SHP77 (cell line): Measurements from ENCODE around the gene HSD17B4.
"Not testable (repeated sequence)": the region's sequence is repeated elsewhere in the genome, so short reads cannot be mapped to it uniquely, and the experiment has no call there.

Source experiments
- DNase-seq, 2 experiments: peaks; one replicate each; lab custom pipeline; 2025; lab: John Stamatoyannopoulos, UW

Gene HSD17B4

DNA sequence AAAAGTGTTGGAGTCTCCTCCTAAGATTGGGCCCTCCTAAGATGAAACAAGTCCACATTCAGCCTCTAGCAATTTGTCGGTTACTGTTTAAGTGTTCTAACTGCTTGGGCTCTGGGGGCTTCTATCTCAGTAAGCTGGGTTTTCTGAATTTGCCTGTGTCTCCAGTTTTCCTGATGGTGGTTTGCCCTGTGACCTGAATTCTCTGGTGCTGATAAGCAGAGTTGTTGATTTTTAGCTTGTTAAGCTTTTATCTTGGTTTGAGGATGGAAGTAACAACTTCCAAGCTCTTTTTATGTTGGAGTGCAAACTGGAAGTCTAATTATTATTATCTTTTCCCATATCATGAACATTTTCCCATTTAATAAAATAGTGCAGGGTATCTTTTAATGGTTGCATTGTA is 30.9 kb downstream of the HSD17B4 start:
- no peak for DNase-seq

DNA sequence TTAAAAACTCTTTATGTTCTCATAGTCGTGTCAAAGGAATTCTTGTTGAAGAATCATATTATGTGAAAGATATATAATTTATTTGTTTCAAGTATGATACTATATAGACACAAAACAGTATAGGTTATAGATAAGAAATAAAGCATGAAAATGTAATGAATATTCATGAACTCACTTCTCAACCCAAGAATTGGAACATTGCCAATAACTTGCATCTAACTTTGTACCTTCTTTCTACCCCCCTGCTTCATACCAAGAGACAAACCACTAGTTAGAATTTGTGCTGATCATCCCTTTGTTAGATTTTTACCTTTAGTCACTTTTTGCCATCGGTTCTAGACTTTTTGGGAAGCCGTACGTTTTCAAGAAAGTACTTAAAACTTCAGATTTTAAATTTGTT is 32.6 kb downstream of the HSD17B4 start:
- no peak for DNase-seq

DNA sequence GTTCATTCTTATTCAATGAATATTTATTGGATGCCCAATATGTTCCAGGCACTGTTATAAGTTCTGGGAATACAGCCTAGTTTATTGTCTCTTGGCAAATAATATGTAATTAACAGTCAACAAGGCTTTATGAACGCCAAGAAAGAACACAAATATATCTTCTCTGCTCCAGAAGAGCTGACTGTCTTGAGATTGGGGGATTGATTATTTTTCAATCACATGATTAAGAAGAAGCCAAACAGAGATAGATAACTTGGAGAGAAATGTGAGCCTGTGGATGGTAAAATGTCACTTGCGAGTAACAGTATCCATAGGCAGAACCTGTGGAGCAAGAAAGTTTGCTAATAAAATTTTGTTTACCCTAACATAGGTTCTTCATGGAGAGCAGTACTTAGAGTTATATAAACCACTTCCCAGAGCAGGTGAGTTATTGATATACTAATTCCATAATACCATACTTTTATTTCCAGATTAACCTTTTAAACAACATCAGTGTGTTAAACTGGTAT is 49.4 kb downstream of the HSD17B4 start:
- no peak for DNase-seq

DNA sequence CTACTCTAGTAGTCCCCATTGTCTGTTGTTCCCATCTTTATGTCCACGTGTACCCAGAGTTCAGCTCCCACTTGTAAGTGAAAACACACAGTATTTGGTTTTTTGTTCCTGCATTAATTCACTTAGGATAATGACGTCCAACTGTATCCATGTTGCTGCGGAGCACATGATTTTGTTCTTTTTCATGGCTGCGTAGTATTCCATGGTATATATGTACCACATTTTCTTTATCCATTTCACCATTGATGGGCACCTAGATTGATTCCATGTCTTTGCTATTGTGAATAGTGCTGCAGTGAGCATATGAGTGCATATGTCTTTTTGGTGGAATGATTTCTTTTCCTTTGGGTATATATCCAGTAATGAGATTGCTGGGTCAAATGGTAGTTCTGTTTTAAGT is 51.6 kb downstream of the HSD17B4 start:
- not testable (repeated sequence) for DNase-seq

DNA sequence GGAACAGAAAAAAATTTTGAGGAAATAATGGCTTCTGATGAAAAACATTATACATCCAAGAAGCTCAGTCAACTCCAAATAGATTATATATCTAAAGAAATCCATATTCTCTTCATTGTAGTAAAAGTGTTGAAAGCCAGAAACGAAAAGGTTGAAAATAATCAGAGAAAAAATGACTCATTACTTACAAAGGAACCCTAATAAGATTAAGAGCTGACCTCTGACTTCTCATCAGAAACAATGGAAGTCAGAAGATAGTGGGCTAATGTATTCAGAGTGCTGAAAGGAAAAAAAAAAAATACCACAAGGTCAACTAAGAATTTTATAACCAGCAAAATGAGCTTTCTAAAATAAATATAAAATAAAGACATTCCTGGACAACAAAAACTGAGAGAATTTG is 60.0 kb downstream of the HSD17B4 start:
- DNase-seq, result no peak

DNA sequence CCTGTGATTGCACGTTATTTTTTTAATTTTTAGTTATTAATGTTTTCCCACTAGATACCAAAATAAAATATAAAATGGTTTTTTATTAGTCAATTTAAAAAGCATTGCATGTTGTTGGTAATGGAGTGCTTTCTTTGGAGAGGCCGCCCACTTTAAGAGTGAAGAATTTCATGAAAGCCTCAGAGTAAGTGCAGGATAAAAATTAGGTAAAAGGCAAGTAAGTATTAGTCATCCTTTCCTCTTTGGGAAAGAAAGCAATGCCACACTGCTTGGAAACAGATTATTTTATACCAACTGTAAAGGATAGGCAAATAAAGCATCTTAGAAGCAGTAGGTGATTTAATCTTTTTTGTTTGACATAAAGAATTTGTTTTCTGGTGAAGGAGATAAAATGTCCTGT is 62.9 kb downstream of the HSD17B4 start:
- DNase-seq, result no peak

DNA sequence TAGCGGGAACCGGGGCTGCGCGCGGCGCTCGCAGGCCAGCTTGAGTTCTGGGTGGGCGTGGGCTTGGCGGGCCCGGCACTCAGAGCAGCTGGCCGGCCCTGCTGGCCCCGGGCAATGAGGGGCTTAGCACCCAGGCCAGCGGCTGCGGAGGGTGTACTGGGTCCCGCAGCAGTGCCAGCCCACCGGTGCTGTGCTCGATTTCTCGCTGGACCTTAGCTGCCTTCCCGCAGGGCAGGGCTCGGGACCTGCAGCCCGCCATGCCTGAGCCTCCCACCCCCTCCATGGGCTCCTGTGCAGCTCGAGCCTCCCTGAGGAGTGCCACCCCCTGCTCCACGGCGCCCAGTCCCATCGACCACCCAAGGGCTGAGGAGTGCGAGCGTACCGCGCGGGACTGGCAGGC is 64.8 kb downstream of the HSD17B4 start:
- DNase-seq, result not testable (repeated sequence)

DNA sequence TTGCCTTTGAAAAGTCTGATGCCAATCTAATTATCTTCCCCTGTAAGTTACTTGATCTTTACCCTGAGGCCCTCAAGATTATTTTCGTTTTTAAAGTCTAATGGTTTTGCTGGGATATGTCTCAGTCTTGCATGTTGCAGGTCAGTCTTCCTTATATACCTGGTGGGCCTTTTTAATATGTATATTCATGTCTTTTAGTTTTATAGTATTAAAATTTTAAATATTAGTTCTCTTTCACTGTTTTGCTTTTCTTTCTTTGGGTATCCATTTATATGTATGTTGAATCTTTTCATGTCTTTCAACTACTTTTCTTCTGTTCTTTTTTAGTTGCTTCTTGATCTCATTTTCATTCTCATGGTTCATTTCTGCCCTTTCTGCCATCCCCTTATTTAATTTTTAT is 68.9 kb downstream of the HSD17B4 start:
- no peak for DNase-seq

DNA sequence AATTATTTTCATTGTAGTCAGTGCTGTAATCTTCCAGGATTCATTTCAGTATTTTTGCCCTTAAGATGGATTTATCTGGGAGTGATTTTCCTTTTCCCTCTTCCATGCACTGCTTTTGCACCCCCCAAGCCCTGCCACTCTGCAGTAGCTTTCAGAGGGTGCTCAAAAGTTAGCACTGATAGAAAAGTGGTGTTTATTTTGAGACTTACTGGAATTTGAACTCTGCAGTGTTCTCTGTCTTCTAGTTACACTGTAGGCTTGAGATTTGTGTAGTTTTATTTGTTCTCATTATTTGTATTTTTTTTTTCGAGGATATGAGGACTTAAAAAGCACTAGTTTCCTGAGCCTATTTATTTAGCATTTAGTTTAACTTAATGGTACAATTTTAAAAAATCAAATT is 70.5 kb downstream of the HSD17B4 start:
- no peak for DNase-seq

DNA sequence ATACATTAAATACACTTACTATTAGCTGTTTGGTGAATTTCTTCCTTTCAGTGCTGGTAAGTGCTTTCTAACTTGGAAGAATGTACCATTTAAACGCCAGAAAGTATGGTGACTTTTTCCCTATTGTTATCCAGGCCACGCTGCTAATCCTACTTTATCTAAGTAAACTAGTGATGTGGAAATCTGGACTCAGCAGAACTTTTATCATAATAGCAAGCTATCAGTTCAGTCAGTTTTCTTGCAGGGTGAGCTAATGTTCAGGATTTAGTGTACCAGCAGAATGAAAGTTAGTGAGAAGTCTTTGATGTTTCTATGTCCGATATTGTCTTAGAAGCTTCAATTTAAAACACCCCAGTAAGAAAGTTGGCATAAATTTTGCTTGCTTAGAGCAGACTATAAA is 72.2 kb downstream of the HSD17B4 start:
- DNase-seq, result no peak

DNA sequence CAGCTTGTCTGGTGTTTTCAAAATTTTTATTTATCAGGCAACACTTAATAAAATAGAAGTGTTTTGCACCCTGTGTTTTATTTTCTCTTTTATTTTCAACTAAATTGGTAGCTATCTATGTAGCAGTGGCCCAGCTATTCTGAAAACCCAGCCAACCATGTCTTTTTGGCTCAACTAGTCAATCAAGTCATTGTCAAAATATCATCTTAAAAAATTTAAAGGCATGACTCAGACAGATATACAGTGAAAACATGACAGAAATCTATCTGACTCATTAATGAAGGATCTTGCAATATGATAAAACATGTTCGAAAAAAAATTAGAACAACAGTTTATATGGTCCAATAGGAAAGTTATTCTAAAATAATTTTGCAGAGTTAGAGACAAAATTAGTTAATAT is 75.1 kb downstream of the HSD17B4 start:
- no peak for DNase-seq

DNA sequence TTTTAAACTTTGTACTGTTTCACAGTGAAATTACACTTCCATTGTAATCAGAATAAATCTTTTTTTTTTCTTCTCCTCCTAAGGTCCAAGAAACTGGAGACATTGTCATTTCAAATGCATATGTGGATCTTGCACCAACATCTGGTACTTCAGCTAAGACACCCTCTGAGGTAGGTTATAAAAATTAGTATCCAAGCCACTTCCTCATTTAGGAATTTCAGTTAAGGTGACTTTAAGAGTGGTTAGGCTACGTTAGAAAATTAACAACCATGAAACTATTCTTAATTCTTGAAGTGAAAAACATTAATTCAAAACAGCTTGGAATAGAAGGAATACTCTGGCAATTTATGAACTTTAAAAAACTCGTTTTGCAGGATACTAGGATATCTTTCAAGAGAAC is 77.5 kb downstream of the HSD17B4 start:
- DNase-seq, result no peak

DNA sequence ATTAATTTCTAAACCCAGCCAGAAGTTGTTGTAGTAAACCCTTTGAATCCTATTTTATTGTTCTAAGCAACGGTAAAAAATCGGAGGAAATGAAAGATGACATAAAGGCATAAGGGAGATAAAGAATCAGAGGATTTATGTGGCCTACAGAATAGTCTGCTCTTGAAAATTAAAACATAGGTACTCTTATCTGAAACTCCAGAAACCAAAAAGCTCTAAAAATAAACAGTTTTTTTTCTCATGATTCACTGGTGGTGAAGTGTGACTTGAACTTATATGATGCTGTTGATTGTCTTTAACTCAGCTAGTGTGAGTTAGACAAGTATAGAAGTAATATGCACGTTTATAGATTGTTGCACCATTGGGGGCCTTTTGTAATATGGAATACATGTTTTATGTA is 80.3 kb downstream of the HSD17B4 start:
- DNase-seq, result no peak

DNA sequence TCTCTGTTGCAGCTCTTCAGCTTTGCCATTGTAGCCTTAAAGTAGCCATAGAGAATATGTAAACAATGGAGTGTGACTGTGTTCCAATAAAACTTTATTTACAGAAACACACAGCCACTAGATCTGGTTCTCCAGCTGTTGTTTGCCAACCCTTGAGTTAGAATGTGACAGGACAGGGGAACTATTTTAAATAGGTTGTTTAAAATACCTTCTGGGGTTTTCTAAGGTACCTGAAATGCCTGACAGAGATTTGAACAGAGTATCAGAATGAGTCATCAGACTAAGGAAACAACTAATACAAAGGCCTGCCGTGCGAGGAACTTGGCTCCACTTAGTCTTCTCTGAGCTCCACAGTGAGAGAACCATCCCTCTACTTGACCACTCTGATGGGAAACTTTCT is 85.4 kb downstream of the HSD17B4 start:
- no peak for DNase-seq

DNA sequence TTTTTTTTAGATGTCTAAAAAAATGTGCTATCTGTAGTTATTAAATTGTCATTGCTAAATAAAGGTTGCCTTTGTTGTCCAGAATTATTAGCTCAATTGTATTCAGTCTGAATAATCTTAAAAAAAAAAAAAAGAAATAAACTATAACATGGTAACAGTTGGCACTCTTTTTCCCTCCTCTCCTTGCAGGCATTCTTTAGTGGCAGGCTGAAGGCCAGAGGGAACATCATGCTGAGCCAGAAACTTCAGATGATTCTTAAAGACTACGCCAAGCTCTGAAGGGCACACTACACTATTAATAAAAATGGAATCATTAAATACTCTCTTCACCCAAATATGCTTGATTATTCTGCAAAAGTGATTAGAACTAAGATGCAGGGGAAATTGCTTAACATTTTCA is 89.4 kb downstream of the HSD17B4 start:
- no peak for DNase-seq

DNA sequence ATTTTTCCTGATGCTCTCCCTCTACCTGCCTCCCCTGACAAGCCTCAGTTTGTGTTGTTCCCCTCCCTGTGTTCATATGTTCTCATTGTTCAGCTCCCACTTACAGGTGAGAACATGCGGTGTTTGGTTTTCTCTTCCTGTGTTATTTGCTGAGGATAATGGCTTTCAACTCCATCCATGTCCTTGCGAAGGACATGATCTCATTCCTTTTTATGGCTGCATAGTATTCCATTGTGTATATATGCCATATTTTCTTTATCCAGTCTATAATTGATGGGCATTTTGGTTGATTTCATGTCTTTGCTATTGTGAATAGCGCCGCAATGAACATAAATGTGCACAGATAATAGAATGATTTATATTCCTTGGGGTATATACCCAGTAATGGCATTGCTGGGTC is 99.5 kb downstream of the HSD17B4 start:
- no peak for DNase-seq

DNA sequence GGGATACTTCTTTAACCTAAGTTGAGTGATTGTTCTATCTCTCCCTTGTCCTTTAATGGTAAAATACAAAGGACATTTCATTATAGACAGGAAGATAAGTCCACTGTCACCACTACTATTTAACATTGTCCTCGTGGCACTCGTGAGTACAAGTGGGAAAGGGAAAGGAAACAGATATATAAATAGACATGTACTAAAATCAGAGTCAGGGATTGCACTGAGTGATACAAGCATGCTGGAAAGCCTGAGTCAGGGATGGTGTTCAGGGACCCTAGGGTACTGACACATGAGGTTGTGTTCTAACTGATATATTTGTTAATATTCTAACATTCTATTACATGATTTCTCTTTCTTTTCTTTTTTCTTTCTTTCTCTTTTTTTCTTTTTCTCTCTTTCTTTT is 102.3 kb downstream of the HSD17B4 start:
- DNase-seq, result no peak

DNA sequence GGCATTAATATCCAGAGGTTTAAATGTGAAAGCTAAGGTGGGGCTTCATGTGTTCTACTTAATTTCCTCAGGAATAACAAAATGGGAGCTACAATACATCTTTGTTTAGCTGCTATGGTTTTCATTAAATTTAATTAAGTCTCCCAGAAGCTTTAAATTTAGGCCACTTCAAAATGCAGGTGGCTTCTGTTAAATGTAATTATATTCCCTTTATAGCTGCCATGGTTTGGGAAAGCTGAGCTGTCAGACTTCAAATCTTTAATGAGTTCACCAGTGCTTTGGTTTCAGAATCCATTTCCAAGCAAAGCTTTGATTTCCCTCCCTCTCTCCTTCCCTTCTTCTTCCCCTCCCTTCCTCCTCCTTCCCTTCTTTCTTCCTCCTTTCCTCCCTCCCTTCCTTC is 118.6 kb downstream of the HSD17B4 start:
- no peak for DNase-seq

DNA sequence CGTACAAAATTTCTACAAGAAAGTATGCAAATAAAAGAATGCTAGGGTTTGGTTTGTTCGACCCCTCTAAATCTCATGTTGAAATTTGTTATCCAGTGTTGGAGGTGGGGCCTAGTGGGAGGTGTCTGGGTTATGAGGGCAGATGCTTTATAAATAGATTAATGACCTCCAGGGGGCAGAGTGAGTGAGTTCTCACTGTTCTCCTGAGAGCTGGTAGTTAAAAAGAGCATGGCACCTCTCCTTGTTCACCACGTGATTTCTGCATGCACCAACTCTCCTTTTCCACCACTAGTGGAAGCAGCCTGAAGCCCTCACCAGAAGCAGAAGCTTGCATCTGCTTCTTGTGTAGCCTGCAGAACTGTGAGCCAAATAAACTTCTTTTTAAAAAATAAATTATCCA is 126.6 kb downstream of the HSD17B4 start:
- DNase-seq, result peak; percentile 8 to 20

DNA sequence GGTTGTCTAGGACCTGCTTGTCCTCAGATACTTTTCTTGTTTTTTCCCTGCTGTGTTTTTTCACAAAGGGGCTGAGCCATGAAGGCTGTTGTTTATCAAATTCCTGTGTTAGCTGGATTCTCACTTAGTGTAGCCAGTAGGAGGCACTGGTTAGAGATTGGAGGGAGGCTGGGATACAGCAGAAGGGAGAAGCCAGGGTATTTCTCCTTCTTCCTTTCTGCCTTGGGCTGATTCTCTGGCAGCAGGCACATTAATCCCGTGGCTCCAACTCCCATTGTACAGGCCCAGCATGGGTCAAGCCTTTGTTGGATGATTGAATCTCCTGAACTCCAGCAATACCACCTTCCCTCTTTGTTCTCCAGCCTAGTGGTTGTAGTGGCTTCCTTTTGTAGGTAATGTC is 130.7 kb downstream of the HSD17B4 start:
- no peak for DNase-seq

DNA sequence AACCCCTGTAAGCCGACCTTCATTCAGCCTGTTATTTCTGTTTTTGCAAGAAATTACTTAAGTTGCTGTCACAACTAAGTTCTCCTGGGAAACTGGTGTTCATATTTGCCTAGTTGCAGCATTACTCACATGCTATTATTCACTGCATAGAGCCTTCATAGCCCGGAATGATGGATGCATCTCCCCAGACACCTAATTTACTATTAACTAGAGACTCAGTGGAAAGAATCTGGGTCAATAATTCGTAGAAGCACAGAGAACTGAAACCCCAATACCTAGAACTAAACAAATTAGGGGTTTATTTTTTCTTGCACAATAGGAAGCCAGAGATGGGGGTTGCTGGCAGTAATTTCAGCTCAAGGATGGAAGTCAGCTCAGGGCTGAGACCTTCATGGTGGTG is 131.4 kb downstream of the HSD17B4 start:
- DNase-seq, result no peak
